Endothelial cell of umbilical vein (primary cell): ENCODE measurements around the gene SNX9. TPM values are rescaled to one million over a fixed set of nuclear protein-coding genes. Genes with fewer than 3 reads are reported as not detected.

Experiments used
- BruUV-seq: library from RNA; stranded (reverse); fragments of 400-500 nt; replicated peaks from 2 replicates; lab custom pipeline; 2021; lab: Mats Ljungman, UMichigan
- CTCF ChIA-PET: fragments of 300-600, 350-600 bp; sonication (Branson Sonifier 250); formaldehyde crosslinking; loops from one replicate; lab custom pipeline; 2021; ENCODE audit warnings: antibody characterized with exemption, inconsistent platforms; lab: Charles Lee
- POLR2A ChIA-PET: fragments of 300-600, 350-600 bp; sonication (Branson Sonifier 250); formaldehyde crosslinking; loops from one replicate; lab custom pipeline; 2021; ENCODE audit warnings: antibody characterized with exemption, inconsistent platforms; lab: Charles Lee
- DNase-seq: peaks from one replicate; pipeline ENCODE4 v3.0.0-alpha.2; 2011; ENCODE audit warnings: low read depth, low spot score
- FAIRE-seq: peaks from 2 replicates; lab custom pipeline; 2011; peaks lifted over from hg19 to GRCh38; lab: Jason Lieb, UNC
- H2AFZ ChIP-seq: 2 replicates; pipeline ENCODE4 v1.6.0; 2012; ENCODE audit warnings: low read depth, low read length, control low read depth, inconsistent platforms
- H3K27ac ChIP-seq: 2 replicates; pipeline ENCODE4 v1.5.1; 2011; ENCODE audit warnings: low read depth, mild to moderate bottlenecking, control low read depth, low read length, moderate library complexity; ENCODE audit not compliant: insufficient read depth
- H3K27me3 ChIP-seq, 2 experiments: 2 replicates each; pipeline versions ENCODE4 v1.6.0 to v1.6.1; 2011; ENCODE audit warnings: low read length in 2 of 2, mixed read lengths in 1 of 2; ENCODE audit not compliant: control insufficient read depth in 2 of 2, insufficient read depth in 2 of 2
- H3K36me3 ChIP-seq, 2 experiments: 2 replicates in 1 of 2; 3 replicates in 1 of 2; pipeline ENCODE4 v1.5.1; 2011; ENCODE audit warnings: low read length in 2 of 2, mild to moderate bottlenecking in 1 of 2, moderate library complexity in 1 of 2; ENCODE audit not compliant: control insufficient read depth in 2 of 2, insufficient read depth in 2 of 2; ENCODE audit errors: extremely low read depth in 1 of 2
- H3K4me1 ChIP-seq: 3 replicates; pipeline ENCODE4 v1.5.1; 2011; ENCODE audit warnings: mild to moderate bottlenecking, low read length; ENCODE audit not compliant: control insufficient read depth, insufficient read depth; ENCODE audit errors: extremely low read depth
- H3K4me2 ChIP-seq: 2 replicates; pipeline ENCODE4 v1.6.1; 2011; ENCODE audit warnings: low read length, control low read depth, mixed read lengths; ENCODE audit not compliant: insufficient read depth
- H3K4me3 ChIP-seq, 3 experiments: fragments of 200-600 bp in 1 of 3; sonication (generic), shearing (Covaris generic) in 1 of 3; replicated peaks in 1 of 3; 2 replicates each; pipeline ENCODE4 v1.5.1; 2011 to 2016; ENCODE audit warnings: control low read depth in 3 of 3, low read length in 3 of 3, mild to moderate bottlenecking in 2 of 3, inconsistent platforms in 1 of 3, low read depth in 1 of 3, moderate library complexity in 1 of 3; ENCODE audit not compliant: insufficient read depth in 1 of 3
- H3K79me2 ChIP-seq: 2 replicates; pipeline ENCODE4 v1.6.0; 2012; ENCODE audit warnings: low read length, inconsistent platforms; ENCODE audit not compliant: control insufficient read depth, insufficient read depth
- H3K9ac ChIP-seq: replicated peaks from 2 replicates; pipeline ENCODE3; 2011; ENCODE audit warnings: low read length, control low read depth; ENCODE audit not compliant: insufficient read depth; ENCODE audit errors: extremely low read depth
- H3K9me1 ChIP-seq: replicated peaks from 3 replicates; pipeline ENCODE4 v1.6.0; 2011; ENCODE audit warnings: mild to moderate bottlenecking, low read length; ENCODE audit not compliant: control insufficient read depth, insufficient read depth; ENCODE audit errors: extremely low read depth
- H3K9me3 ChIP-seq: replicated peaks from 2 replicates; pipeline ENCODE4 v1.5.1; 2012; ENCODE audit warnings: low read length, inconsistent platforms; ENCODE audit not compliant: control insufficient read depth, insufficient read depth
- H4K20me1 ChIP-seq: replicated peaks from 2 replicates; pipeline ENCODE3; 2011; ENCODE audit warnings: mild to moderate bottlenecking, low read length; ENCODE audit not compliant: control insufficient read depth, insufficient read depth; ENCODE audit errors: extremely low read depth
- CTCF ChIP-seq, 2 donors: IDR thresholded peaks; 1 replicate in 1 of 2; 2 replicates in 1 of 2; pipeline ENCODE4 v1.5.1; 2011; ENCODE audit warnings: low read length in 2 of 2, mild to moderate bottlenecking in 2 of 2, moderate library complexity in 2 of 2, control low read depth in 1 of 2, inconsistent platforms in 1 of 2, low read depth in 1 of 2; ENCODE audit not compliant: insufficient read depth in 1 of 2; ENCODE audit errors: extremely low read depth in 1 of 2
- EZH2 ChIP-seq: IDR thresholded peaks from 2 replicates; pipeline ENCODE4 v1.6.1; 2012; ENCODE audit warnings: borderline replicate concordance, low read depth, mild to moderate bottlenecking, moderate library complexity, low read length, inconsistent platforms; ENCODE audit not compliant: severe bottlenecking
- FOS ChIP-seq: IDR thresholded peaks from 2 replicates; pipeline ENCODE4 v1.6.1; 2011; ENCODE audit warnings: mild to moderate bottlenecking, low read length, moderate library complexity, borderline replicate concordance; ENCODE audit not compliant: insufficient read depth
- GATA2 ChIP-seq: IDR thresholded peaks from 2 replicates; pipeline ENCODE4 v1.7.0; 2011; ENCODE audit warnings: low read depth, mild to moderate bottlenecking, moderate library complexity, mixed read lengths, low read length; ENCODE audit not compliant: insufficient read length, insufficient read depth
- MAX ChIP-seq: IDR thresholded peaks from 2 replicates; pipeline ENCODE4 v1.6.1; 2011; ENCODE audit not compliant: insufficient read depth, insufficient read length
- POLR2A ChIP-seq: IDR thresholded peaks from 2 replicates; pipeline ENCODE4 v1.6.1; 2012; ENCODE audit warnings: low read depth, mild to moderate bottlenecking, control low read depth, low read length
- POLR2AphosphoS5 ChIP-seq: IDR thresholded peaks from 2 replicates; pipeline ENCODE4 v1.6.1; 2012; ENCODE audit warnings: low read depth, mild to moderate bottlenecking, control low read depth, low read length, moderate library complexity; ENCODE audit not compliant: insufficient read depth
- dilution Hi-C: fragments of 300-500 bp; cut with MboI; formaldehyde crosslinking; loops from one replicate; pipeline ENCODE4 v1.15.0; 2019; ENCODE audit warnings: low sequenced_read_pairs; ENCODE audit not compliant: extremely low pct_ligation_motif_present
- intact Hi-C: fragments of 100-400 bp; cut with micrococcal nuclease; formaldehyde crosslinking; loops from one replicate; pipeline ENCODE4 v1.10.0; 2022
- polyA plus RNA-seq, 4 experiments: library from polyadenylated mRNA; depleted of rRNA in 3 of 4; stranded (reverse) in 3 of 4; unstranded in 1 of 4; fragments of >200 nt; gene quantifications; 2 replicates each; pipeline versions ENCODE4 v1.2.1 to v1.2.3, GENCODE V29; 2011 to 2012; ENCODE audit warnings: missing spikeins in 1 of 4
- total RNA-seq: library from RNA; stranded (reverse); gene quantifications from 2 replicates; pipeline ENCODE4 v1.2.3, GENCODE V29; 2021

SNX9 gene
- total and polyA plus RNA-seq, 2 donors (not counting 3 experiments of a cell fraction or from before 2014, with no cell fraction given), result 27.5 to 54.5 TPM

DNA sequence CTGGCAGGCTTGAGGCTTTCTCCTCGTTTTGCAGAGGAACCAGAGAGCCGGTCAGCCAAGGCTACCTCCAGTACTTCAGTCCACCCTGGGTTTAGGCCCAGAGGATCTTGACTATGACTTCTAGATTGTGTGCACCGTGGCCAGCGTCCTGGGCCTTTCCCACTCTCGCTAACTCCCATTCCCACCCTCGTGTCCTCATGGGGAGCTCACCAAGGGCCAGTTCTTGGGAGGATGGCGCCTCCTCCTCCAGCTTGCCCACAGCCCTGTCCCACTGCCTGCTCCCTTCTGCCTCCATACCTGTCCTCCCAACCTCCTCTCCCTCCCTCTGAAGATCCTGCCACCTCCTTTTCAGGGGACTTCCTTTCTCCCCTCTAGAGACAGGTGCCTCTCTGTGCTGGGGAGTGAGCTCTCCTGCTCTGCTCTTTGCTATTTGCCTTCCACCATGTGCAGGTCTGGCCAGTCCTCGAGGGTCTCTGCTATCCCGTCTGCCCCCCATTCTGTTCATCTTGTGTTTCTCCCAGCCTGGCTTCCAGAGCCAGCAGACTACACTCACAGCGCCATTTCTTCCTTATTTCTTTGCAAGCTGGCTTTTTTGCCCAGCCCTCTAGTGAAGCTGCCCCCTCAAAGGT lies 154.2 kb downstream of the SNX9 start:
- no TSS peak for BruUV-seq
- intact Hi-C loops, result no loop called here
- no peak overlapping the region for H3K4me3 ChIP-seq

More for the DNA sequence above, 154.2 kb downstream of the SNX9 start:
- Histone ChIP-seq H3K9ac (no peak overlapping the region), H3K79me2 (peaks cover 5% of the 10 kb centered on the region), H3K36me3 (no peaks in the 10 kb centered on the region), H3K4me2 (no peak overlapping the region), H3K4me1 (no peaks in the 10 kb centered on the region), H3K27me3 (no peaks in the 10 kb centered on the region), H4K20me1 (no peaks in the 10 kb centered on the region), H3K9me3 (no peaks in the 10 kb centered on the region), H2AFZ (no peak overlapping the region), H3K27ac (no peak overlapping the region), H3K9me1 (no peaks in the 10 kb centered on the region)
- dilution Hi-C loops, result no loop called here
- DNase-seq (no peak), FAIRE-seq (no peak)
- ChIA-PET POLR2A (no interaction called here), CTCF (interaction anchor here (1.0 to 2.3 kb wide), 2 partner anchors 14 to 49 kb away, joined by 3 to 8 read pairs; no protein-coding TSS in a partner anchor)
- no peak for TF ChIP-seq FOS
- TF ChIP-seq GATA2, result no peak
- no peak for TF ChIP-seq MAX
- TF ChIP-seq POLR2A, result no peak
- TF ChIP-seq CTCF (IDR thresholded peaks at IDR 0.05; ENCODE audit: extremely low read depth in 1 of 2, insufficient read depth in 1 of 2, low read depth in 1 of 2, low read length in 2 of 2), result no peak
- no peak for TF ChIP-seq EZH2
- TF ChIP-seq POLR2AphosphoS5, result no peak
